Effector CD8-positive, alpha-beta T cell (primary cell): Measurements from ENCODE around the gene CRACR2A.

Experiments used
- DNase-seq: peaks from one replicate; lab custom pipeline; 2025; lab: John Stamatoyannopoulos, UW
- total RNA-seq, 4 experiments: gene quantifications; one replicate each; lab custom pipeline; 2026; lab: John Stamatoyannopoulos, UW

CRACR2A gene
- 41.5 to 65.9 (median 53.7) reads per million in 4 experiments for total RNA-seq

- peak; percentile 76 for DNase-seq
Measured at GRCh38 chr12:3752741-3753486, at the start of gene CRACR2A. Gene CRACR2A (minus strand): TSS chr12:3753109. CDS start chr12:3696999, 56,110 bp downstream.

DNA sequence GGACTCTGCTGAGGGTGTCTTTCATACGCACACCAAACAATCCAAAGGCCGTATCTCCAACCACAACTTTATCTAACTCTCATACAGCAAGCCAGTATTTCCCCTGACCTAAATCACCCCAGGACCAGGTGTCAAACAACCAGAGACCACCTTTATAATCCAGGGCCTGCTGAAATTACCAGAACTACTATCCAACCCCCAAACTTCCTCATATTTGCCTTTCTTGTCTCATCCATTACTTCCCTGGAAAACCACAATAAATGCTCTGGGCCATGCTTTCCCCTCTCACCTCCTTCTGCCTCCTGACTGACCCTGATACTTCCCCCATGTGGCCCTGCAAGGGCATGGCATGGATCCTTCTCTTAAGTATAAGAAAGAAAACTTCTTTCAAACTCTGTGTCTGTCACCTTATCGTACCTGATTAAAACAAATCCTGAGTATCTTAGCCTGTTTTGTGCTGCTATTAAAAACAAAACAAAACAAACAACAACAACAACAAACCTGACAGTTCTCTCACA, 44.7 kb upstream of the CRACR2A start:
- DNase-seq = no peak

GRCh38 chr12:3795492-3796133, 42.7 kb upstream of the CRACR2A start:
- no peak for DNase-seq

DNA sequence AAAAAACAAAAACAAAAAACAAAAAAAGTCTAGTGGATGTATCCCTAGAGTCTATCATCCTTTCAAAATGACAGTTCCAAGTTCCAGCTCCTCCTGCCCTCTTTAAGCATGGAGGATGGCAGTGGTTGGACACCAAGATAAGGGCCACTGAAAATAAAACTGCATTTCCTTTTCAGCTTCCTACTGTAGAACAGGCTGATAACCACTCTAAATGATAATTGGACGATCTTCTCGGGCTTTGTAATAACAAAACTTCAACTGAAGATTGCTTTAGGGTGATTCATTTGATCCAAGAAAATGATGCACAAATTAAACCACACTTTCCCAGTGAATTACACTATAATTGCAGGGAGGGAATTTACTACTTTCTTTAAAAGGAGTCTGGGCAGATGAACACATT, 42.2 kb upstream of the CRACR2A start:
- DNase-seq = no peak

- no peak for DNase-seq
Measured at GRCh38 chr12:3792623-3793288, 39.8 kb upstream of the CRACR2A start.

GRCh38 chr12:3791256-3791874, 38.5 kb upstream of the CRACR2A start:
- DNase-seq = no peak

- DNase-seq = no peak
Measured at GRCh38 chr12:3790642-3791041, 37.7 kb upstream of the CRACR2A start.

GRCh38 chr12:3789838-3790237, 36.9 kb upstream of the CRACR2A start:
- no peak for DNase-seq

GRCh38 chr12:3777206-3777809, 24.4 kb upstream of the CRACR2A start:
- no peak for DNase-seq

DNA sequence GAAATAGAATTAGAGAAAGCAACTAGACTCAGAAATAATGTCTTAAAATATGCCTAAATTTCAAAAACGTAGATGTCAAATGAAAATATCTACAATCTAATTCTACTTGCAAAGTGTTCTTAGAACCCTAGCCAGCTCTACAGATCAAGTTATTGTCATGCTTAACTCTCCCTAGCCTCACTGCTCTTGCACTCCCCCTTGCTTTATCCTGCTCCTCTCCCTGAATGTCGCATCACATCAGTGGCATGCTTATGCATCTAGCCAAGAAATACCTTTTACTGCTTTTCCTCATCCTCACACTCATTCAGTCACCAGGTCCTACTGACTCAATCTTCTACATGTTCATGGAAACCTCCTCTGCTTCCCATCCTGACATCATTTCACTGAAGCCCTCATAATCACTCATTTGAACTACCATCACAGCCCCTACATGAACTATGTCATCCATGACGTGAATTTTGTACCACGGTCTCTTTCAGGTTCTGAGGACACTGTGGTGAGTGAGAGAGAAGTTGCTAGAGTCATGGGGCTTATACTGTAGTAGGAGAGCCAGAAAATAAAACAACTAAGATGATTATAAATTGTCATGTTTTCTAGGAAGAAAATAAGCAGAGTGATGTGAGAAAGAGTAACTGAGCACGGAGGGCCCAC, 22.6 kb upstream of the CRACR2A start:
- DNase-seq = no peak

DNA sequence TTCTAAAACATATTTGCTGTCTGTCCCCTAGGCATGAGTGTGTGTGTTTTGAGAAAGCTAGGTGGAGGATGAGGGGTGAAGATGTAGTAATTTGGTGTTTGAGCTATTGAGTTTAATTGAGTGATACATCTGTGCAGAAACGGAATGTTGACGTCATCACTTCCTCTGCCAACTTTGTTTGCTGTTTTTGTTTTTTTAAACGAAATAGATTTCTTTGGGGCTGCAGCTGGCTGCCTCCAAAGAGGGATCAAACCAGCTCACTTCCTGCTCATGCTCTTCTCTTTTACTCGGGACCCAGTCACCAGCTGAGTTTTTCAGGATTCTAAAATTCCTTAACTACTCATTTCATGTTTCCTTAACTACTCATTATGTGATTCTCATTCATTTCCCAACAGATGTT, 19.5 kb upstream of the CRACR2A start:
- no peak for DNase-seq

- DNase-seq = no peak
Measured at GRCh38 chr12:3771853-3772252, 18.9 kb upstream of the CRACR2A start.

- DNase-seq = no peak
Measured at GRCh38 chr12:3770891-3771290, 18.0 kb upstream of the CRACR2A start.

DNA sequence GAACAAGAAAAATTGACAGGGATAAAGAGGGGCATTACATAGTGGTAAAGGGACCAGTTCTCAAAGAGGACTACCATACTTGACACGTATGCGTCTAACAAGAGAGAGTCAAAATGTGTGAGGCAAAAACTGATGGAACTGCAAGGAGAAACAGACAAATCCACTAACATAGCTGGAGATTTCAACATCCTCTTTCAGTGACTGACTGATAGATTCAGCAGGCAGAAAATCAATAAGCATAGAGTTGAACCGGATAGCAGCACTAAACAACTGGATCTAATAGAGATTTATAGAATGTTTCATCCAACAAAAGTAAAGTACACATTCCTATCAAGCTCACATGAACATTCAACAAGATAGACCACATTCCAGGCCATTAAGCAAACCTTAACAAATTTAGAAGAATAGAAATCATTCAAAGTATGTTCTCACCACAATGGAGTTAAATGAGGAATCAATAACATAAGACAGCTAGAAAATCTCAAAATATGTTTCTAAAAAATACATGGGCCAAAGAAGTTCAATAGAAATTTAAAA, 16.1 kb upstream of the CRACR2A start:
- no peak for DNase-seq

GRCh38 chr12:3761116-3761735, 8.3 kb upstream of the CRACR2A start:
- DNase-seq = no peak

DNA sequence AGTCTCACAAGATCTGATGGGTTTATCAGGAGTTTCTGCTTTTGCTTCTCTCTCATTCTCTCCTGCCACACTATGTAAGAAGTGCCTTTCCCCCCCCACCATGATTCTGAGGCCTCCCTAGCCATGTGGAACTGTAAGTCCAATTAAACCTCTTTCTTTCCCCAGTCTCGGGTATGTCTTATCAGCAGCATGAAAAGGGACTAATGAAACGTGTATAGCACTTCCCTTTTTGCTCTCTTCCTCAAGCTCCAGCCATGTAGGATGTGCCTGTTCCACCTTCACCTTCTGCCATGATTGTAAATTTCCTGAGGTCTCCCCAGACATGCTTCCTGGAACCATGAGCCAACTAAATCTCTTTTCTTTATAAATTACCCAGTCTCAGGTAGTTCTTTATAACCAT, 7.0 kb upstream of the CRACR2A start:
- no peak for DNase-seq

- DNase-seq = no peak
Measured at GRCh38 chr12:3757261-3757660, 4.4 kb upstream of the CRACR2A start.

DNA sequence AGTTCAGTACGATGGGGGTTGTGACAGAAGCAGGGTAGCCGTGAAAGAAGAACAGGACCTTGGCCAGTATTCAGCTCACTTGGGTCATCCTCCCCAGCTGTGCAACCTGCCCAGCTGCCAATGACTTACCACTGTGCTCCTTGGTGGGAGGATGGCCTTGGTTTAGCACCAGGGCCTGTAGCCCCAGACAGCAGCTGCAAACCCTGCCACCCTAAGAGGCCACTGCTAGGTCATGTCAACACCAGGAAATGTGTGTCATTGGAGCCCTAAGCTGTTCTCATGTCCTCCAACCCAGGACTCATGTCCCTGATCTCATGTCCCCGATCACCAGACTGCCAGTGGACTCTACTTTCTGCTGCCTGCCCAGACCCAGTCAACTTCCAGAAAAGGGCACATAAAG, 3.0 kb upstream of the CRACR2A start:
- no peak for DNase-seq

GRCh38 chr12:3753544-3754284, 805 bp upstream of the CRACR2A start:
- no peak for DNase-seq
